K562 (cell line): Measurements from ENCODE around the gene KCNK4. TPM values are rescaled to one million over a fixed set of nuclear protein-coding genes. Genes with fewer than 3 reads are reported as not detected.
A peak's percentile ranks its signal among the peaks of the same experiment; 100 is the strongest.

ENCODE experiments used
- REST ChIP-seq, 2 experiments: fragments of 450-650 bp; formaldehyde crosslinking in 1 of 2; IDR thresholded peaks; 2 replicates each; pipeline versions ENCODE4 v1.4.0 to v1.6.1; 2014 to 2020; ENCODE audit warnings: mild to moderate bottlenecking in 2 of 2, borderline replicate concordance in 1 of 2, low read depth in 1 of 2
- polyA plus RNA-seq, 8 experiments: library from polyadenylated mRNA; depleted of rRNA in 4 of 8; stranded (reverse) in 5 of 8; unstranded in 3 of 8; fragments of >200 nt; fragmentation: Nextera tagmentation in 2 of 8; fragmentation: Illumina TruSeq in 1 of 8; extraction: Ambion mirVana in 2 of 8; extraction: Trizol in 1 of 8; gene quantifications; 2 replicates each; pipeline versions ENCODE4 v1.2.1 to v1.2.3, GENCODE V29; 2011 to 2014; ENCODE audit warnings: inconsistent platforms in 1 of 8, missing spikeins in 1 of 8
- total RNA-seq, 7 experiments: library from RNA; depleted of rRNA in 6 of 7; stranded (reverse); fragments of >200 nt in 6 of 7; fragmentation: Illumina TruSeq in 2 of 7; extraction: Trizol in 2 of 7; gene quantifications; 2 replicates each; pipeline versions ENCODE4 v1.2.1 to v1.2.3, GENCODE V29; 2011 to 2021; ENCODE audit warnings: low replicate concordance in 1 of 7

Gene KCNK4
- total and polyA plus RNA-seq, 9 of the 15 experiments (the other 6 are each of a cell fraction or from before 2014, with no cell fraction given): not detected

- TF ChIP-seq REST (IDR thresholded peaks at IDR 0.05; ENCODE audit: borderline replicate concordance): peak; percentile 66
- no peak for TF ChIP-seq REST (CRISPR knock-in tag; IDR thresholded peaks at IDR 0.05; ENCODE audit: low read depth)
Observed at GRCh38 chr11:64343767-64344559, 52.9 kb downstream of the KCNK4 start (continued).
